Superior temporal gyrus (tissue), 1 donor: Measurements from ENCODE around the gene RASSF10.
A peak's percentile ranks its signal among the peaks of the same experiment; 100 is the strongest.

Source experiments
- DNase-seq: peaks from one replicate; pipeline ENCODE4 v3.0.0-alpha.2; 2016; ENCODE audit errors: extremely low spot score

RASSF10 gene

DNA sequence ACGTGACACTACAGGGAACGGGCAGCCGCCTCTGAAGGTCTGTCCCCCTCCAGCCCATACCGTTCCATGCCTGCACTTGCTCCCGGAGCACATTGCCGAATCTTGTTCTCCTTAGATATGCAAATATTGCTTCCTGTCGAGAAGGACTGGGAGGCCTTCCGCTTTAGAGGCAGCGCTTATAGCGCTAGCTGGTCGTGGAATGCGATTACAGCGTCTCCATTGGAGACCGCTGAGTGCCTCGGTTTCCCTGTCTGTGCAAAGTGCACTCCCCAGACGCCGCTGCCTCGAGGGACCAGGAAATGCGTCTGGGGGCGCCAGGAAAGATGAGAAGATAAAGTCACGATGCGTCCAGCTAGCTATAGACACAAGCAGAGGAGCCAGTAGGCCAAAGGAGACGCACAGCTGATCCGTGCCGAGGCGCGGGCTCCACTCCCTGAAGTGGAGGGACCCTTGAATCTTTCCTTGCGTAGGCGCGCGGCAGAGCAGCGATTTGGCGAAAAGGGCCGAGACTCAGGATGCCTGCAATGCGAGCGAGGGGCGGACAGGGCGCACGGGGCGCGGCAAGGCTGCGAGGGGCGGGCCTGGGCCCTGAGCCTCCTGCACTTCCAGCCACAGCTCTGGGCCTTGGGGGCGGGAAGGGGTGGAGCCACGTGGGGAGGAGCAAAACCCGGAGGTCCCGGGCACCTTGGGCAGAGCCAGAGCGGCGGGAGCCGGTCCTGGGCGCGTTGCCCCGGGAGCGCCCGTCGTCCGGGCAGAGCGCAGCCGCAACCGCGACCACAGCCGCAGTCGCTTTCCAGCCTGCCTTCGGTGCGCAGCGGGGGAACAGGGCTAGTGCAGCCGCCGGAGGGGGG is at the start of gene RASSF10:
Gene RASSF10 (plus strand): TSS at position 692 of the 851 bp plus-strand sequence. CDS start 261 bp downstream, outside the sequence.
- no peak for DNase-seq

DNA sequence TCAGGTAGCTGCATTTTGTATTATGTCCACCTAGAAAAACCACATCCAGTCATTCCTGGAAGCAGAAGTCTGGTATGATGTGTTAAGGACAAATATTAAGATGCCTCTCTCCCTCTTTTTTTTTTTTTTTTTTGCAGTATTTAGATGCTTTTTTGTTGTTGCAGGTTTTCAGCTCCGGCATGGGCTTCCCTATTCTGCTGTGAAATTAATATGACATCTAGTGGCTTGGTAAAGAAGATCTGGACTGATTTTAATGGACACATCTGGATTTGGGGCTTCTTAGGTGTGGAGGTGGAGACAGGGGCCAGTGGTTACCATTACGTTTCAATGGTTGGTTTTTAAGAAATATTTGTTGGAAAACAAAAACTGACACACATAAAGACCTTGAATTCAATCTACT is 47.5 kb upstream of the RASSF10 start:
- no peak for DNase-seq

DNA sequence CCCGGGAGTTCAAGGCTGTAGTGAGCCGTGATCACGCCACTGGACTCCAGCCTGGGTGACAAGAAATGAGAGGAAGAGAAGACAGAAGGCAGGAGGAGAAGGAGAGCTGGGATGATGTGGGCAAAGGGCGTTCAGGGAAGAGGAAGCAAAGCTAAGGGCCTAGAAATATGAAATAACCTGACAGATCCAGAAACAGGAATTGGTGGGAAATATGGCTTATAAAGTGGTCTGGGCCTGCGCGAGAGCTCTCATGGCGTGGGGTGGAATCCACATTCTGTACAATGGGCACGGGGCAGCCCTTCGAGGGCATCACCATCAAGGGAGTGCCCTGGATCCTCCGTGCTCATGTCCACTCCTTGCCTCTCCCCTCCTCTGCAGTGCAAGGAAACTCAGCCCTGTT is 46.8 kb upstream of the RASSF10 start:
- no peak for DNase-seq

DNA sequence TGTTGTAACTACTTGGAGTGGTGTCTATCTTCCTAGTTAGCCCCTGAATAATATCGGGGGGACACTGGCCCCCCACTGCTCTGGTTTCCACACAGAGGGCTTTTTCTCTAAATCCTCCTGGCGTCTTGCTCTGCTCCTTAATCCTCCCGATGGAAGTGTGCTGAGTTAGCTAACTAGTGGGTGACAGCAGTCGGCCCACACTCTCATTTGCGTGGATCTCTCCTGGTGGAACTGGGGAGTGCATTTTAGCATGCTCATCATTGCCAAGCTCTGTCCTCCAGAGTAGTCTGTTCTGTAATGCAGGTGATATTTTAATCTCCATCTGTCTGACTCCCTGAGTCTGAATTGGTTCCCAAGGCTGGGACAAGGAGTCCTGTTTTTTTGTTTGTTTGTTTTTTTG is 46.1 kb upstream of the RASSF10 start:
- DNase-seq: no peak

DNA sequence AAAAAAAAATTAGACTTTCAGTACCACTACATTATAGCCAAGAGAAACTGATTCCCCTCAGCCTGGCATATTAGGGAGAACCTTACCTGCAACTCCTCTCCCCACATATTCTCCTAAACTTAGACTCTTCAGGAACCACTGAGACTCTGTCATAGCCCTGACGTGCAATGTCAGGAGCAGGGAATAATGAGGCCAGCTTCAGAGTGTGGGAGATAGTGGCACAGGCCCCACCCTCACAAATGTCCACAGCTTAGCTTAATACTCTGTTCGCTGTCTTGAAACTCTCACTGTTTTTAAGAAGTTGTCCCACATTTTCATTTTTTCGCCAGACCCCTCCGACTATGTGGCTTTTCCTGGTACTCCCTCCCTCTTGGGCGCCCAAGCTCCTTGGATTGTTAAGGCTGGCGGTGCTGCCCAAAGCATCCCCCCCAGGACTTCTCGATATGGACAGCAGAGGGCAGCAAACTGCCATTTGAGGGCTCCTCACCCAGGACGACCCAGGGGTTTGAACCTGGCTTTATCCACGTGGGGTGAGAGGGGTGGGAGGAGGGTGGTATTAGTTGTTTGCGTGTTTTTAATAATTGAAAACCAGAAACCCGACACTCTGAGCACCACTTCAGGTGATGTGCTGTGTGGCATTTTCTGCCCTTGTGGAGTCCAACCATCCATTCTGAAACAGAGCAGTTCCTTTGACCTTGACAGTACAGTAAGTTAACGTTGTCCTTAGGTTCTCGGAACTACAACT is 45.2 kb upstream of the RASSF10 start:
- peak; percentile 85 for DNase-seq

DNA sequence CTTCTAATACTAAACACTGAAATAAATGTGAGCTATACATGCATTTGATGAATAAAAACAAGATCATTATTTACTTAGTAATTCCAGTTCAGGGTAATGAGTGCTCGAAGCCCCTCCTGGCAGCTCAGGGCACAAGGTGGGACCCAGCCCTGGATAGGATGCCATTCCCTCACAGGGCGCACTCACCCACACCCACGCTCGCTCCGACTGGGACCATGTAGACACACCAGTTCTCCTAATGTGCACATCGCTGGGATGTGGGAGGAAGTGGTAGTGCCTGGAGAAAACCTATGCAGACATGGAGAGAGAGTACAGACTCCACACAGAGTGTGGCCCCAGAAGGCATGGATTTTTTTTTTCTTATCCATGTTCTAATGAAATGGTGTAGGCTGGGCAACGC is 44.5 kb upstream of the RASSF10 start:
- no peak for DNase-seq

DNA sequence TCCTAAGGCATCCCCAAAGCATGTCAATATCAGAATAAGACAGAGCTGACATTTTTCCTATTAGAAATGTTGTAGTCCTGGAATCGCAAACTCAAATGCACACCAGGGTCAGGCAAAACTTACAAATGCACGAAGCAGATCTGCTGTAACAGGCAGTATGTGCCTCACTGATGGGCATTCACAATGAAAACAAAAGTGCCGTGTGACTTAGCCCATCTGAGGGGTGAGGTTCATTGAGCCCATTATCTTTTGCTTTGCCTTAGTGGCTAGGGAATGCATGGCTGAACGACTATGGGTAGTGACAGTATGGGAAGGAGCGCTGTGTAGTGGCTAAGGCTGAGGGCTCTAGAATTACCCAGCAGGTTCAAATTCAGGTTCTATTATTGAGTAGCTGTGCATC is 43.1 kb upstream of the RASSF10 start:
- DNase-seq: no peak

DNA sequence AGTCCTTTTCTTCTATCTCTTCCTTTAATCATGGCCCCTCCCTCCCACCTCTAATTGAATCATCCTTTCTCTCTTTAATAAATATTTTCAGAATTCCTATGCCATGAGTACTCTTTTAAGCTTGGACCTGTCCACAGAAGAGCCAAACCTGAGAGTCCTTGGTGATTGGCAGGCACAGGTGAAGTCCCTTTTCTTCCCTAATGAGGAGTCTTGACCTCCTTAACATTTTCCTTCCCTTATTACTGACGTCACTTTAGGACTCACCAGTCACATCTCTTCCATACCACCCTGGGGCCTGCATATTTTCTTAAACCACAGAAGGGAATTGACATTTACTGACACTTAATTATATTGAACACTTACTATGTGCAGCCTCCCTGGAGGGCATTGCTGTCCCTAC is 41.0 kb upstream of the RASSF10 start:
- no peak for DNase-seq

DNA sequence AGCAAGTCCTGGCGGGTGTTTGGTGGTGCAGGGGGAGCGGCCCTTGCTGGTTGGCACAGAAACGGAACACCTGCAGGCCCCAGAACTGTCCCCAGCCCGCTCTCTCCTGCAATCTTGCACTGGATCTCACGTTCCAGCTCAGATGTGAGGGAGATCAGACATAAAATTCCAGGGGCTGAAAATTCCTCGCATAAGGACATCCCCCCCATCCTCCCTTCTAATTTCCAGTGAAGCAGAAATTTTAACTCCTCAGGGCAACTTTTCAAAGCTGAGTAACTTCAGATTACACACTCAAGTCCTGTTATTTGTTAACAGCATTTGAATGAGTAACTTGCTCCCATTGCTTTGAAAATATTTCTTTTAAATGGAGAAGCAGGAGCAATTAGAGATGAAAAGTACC is 40.3 kb upstream of the RASSF10 start:
- no peak for DNase-seq

DNA sequence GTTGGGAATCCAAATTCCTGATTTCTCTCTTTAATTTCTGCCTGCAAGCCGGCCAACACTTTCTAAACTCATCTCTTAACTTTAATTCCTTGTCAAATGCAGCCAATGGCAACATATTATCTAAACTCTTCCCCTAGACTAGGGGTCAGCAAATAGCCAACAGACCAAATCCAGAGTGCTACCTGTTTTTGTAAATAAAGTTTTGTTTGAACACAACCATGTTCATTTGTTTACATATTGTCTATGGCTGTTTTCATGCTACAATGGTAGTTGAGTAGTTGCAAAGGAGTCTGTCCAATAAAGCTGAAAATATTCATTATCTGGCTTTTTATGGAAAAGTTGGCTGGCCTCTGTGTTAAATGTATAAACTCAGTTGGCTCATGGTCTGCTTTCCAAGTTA is 37.2 kb upstream of the RASSF10 start:
- DNase-seq: no peak

DNA sequence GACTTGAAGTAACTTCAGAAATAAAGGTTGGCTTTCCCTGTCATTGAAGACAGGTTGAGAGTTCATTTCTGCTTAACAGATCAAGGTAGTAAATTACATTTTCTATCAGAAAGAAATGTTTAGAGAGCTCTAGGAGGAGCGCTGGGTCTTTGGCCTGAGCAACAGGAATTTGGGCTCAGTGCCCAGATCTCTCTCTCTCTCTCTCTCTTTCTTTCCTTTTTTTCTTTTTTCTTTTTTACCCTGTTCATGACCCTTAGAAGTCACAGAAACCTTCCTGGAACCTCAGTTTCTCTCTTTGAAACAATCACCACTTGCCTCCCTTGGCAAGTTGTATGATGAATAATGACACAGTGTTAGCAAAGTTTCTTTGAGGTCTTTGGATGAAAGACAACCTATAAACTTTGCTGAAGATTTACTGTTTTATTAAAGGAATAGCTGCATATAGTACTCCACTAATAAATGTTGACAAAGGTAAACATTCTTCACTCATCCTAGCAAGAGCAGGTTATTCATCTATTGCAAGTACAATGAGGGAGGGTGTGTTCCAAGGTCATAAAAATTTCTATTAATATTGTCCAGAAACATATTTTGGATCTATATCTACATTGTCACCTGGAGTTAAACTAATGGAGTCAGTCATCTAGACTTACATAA is 35.5 kb upstream of the RASSF10 start:
- no peak for DNase-seq

DNA sequence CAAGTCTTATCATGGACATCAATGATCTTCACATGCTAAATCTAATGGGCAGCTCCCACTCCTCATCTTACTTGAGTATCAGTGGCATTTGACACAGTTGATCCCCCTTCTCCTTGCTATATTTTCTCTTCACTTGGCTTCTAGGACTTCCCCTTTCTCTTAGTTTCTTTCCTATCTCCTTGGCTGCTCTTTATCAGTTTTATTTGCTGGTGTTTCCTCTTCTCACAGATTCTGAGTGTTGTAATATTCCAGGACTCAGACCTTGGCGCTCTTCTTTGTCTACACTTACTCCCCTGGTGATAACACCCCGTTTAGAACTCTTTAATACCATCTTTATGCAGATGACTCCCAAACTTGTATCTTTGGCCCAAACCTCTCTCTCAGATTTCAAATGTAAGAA is 33.9 kb upstream of the RASSF10 start:
- no peak for DNase-seq

DNA sequence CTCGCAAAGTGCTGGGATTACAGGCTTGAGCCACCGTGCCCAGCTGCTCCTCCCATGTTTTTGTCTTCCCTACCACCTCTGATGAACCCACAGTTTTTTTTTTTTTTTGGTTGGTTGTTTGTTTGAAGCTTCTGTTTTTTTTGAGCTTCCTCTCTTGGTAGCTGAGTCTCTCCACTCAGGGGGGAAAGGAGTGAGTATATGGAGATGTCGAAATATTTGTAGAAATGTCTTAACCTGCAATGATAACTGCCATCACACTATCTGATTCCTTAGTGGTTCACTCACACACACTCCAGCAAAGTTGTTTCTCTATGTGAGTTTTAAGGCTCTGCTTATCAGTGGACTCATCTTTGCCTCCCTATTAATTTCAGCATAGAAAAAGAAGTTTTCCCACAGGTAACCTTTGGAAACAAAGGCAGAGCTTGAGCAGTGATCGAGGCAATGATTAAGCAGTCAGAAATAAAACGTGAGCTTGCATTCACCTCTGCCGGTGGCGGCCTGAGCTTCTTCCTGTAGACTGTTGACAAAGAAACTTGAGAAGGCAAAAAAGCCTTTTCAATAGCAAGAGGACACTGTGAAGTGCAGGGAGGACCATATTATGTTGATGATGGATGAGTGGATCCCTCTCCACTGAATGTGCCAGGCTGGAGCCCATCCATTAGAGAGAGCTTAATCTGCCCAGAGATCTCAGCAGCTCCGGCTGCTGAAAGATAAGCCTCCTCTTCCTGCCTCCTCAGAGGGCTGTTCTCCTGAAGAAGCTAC is 29.0 kb upstream of the RASSF10 start:
- no peak for DNase-seq

DNA sequence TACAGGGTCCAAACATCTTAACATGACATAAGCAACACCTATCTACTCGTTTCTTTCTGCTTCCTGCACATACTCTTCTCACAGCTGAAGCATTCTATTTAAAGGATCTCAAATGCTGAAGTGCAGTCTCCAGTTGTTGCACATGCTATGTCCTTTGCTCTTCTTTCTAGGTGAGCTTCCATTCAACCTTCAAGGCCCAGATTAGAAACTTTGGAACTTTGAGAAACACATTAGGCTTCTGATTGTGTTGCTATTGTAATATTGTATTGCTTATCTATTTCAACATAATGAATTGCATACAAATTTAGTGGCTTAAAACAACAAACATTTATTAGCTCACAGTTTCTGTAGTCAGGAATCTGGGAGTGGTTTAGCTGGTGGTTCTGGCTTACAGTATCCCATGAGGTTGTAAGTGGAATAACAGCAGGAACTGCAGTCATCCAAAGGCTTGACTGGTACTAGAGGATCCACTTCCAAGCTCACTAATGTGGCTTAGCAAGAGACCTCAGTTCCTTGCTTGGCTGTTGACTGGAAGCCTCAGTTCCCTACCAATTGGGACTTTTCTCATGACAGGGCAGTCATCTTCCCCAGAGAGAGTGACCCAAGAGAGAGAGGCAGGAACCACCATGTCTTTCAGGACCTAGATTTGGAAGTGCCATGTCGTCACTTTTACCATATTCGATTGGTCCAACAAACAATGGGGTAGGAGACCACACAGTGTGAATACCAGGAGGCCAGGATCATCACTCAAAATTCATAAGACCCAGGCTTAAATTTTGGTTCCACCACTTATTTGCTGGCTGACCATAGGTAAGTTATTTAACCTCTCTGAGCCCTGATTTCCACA is 27.2 kb upstream of the RASSF10 start:
- DNase-seq: no peak

DNA sequence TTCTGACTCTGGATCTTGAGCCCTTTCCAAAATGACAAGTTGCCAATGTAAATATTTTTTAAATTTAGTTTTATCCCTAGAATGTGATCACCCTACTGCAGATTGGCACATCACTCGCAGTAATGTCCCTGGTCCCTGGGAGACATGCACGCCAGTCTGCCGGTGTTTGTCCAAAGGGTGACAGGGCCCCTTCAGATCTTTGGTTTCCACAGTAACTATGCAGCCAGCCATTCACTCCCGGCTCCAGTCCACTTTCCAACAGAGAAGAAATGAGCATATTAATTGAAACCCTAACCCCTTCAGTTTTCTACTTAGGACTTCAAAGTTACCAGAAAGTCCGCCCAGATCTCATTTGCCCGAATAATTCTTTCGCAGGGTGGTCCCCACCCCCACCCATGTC is 25.8 kb upstream of the RASSF10 start:
- DNase-seq: no peak

DNA sequence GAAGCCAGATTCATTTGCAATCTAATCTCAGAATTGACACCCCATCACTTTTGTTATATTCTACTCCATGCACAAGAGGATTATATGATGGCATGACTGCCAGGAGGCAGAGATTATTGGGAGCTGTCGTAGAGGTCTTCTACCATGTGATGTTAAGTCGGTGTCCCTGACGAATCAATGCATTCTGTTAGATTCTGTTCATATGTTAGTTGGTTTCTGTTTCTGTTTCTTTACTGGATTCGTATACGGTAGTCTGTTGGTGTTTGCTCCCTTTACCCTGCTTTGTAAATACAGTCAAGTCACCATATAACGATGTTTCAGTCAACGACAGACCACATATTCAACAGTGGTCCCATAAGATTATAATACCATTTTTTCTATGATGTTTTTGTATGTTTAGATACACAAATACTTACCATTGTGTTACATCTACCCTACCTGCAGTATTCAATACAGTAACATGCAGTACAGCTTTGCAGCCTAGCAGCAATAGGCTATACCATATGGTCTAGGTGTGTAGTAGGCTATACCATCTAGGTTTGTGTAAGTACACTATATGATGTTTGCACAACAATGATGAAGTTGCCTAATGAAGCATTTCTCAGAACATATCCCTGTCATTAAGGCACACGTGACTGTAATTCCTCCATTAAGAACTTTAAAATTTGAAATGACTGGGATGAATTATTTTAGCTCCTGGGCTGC is 22.8 kb upstream of the RASSF10 start:
- no peak for DNase-seq

DNA sequence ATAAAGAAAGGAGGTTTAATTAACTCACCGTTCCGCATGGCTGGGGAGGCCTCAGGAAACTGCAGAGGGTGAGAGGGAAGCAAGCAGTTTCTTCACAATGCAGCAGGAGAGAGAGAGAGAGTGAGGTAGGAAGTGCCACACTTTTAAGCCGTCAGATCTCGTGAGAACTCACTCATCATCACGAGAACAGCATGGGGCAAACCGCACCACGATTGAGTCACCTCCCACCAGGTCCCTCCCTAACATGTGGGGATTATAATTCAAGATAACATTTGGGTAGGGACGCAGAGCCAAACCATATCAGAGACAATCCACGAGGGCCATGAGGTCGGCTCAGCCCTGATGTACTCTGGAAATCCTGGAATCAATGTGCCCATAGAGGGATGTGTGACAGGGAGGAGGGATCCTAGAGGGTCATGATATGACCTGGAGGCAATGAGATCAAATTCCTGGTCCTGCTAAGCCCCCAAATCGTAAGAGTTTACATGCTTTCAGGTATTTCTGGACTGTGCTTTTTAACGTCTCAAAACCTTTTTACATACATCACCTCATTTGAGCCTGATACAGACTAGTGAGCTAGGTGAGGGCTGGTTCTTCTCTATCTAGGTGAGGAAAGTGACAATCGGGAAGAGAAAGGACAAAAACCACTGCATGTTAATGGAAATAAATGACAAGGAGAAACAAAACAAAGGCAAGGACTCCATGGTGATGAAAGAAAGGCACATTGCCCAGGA is 19.5 kb upstream of the RASSF10 start:
- DNase-seq: no peak

DNA sequence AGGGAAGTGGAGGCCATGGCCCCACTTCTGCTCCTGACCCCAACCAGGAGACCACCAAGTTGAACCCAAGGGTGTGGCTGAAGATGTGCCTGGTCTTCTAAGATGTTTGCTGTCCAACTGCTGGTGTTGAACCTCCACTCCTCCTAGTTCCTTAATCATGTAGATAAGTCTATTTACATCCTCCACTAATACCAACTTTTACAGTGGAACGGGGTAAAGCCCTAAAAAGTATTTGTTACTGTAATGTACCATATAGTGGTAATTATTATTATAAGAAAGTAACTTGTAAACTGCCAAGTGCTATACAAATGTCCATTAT is 19.0 kb upstream of the RASSF10 start:
- no peak for DNase-seq

DNA sequence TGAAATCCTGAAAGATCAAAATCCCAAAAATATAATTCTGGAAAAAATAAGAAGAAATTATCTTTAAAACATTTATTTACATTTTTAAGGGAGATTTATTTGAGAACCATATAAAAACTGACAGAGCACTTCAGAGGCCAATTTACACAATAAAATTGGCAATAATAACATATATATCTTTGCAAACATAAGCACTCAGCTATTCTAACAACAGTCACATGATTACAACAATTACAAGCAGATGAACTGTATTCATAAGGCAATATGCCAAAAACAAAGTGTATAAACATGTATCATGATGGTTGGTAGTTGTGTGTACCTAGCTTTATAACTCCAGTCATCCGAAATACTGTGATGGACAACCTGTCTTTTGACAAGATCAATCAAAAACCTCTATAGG is 17.7 kb upstream of the RASSF10 start:
- no peak for DNase-seq

DNA sequence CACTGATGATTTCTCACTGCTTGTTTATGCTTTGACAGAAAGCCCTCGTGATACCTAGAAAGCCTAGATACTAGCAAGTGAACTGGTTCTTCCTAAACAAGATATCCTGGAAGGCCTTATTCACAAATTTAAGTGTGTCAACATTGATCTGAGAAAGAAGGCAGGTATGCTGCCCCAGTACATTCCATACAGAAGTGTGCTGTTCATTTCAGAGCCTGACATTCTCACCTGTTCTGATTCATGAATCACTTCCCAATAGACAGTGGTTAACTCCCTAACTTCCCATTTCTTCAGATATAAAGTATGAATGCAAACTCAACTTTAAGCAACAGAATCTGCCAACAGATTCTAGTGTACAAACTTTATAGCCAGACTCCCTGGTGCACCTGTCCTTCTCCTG is 15.5 kb upstream of the RASSF10 start:
- DNase-seq: no peak
